Measurements from ENCODE around the gene MPG.

- TF ChIP-seq CTCF (conservative IDR thresholded peaks at IDR 0.05) (no peak), EZH2 (IDR thresholded peaks at IDR 0.05; ENCODE audit: low read depth) (no peak)
Observed at GRCh38 chr16:77273-77806, 685 bp upstream of the MPG start.

Data from PC-9 (cell line).